GM12878 (cell line): ENCODE measurements around the gene LSAMP. TPM values are rescaled to one million over a fixed set of nuclear protein-coding genes. Genes with fewer than 3 reads are reported as not detected.

Experiments
- ATAC-seq: fragments of 200-7000 bp; cut with Tn5 transposase; 3 replicates; pipeline ENCODE4 v1.9.1; 2020; ENCODE audit warnings: mild to moderate bottlenecking, moderate library complexity
- BruUV-seq: library from RNA; stranded (reverse); fragments of 400-500 nt; replicated peaks from 2 replicates; lab custom pipeline; 2021; lab: Mats Ljungman, UMichigan
- CTCF ChIA-PET: fragments of 300-600 bp; sonication (Branson Sonifier 250); formaldehyde crosslinking; extraction: SDS; loops from one replicate; lab custom pipeline; 2021; ENCODE audit warnings: inconsistent platforms; lab: Yijun Ruan, JAX
- POLR2A ChIA-PET: fragments of 350-600 bp; formaldehyde crosslinking; extraction: SDS; loops from one replicate; lab custom pipeline; 2021; ENCODE audit warnings: inconsistent platforms; lab: Charles Lee
- RAD21 ChIA-PET: fragments of 300-600 bp; sonication (Branson Sonifier 250); formaldehyde crosslinking; loops from one replicate; lab custom pipeline; 2023; ENCODE audit warnings: antibody characterized with exemption; ENCODE audit not compliant: unreplicated experiment; lab: Charles Lee
- SMC1A ChIA-PET: fragments of 300-600 bp; sonication (Branson Sonifier 250); formaldehyde crosslinking; loops from one replicate; lab custom pipeline; 2023; ENCODE audit not compliant: unreplicated experiment, uncharacterized antibody; lab: Charles Lee
- DNase-seq: peaks from one replicate; pipeline ENCODE4 v3.0.0-alpha.2; 2011; ENCODE audit warnings: low read depth, low spot score
- FAIRE-seq: peaks from 3 replicates; lab custom pipeline; 2011; peaks lifted over from hg19 to GRCh38; lab: Jason Lieb, UNC
- H2AFZ ChIP-seq: 2 replicates; pipeline ENCODE4 v1.6.0; 2011; ENCODE audit warnings: low read depth, low read length, control low read depth; ENCODE audit not compliant: control insufficient read depth
- H3K27ac ChIP-seq: 2 replicates; pipeline ENCODE4 v1.5.1; 2011; ENCODE audit warnings: control low read depth; ENCODE audit not compliant: control insufficient read depth, insufficient read depth
- H3K27me3 ChIP-seq, 2 experiments: replicated peaks in 1 of 2; 2 replicates each; pipeline versions ENCODE4 v1.6.0 to v1.6.1; 2011; ENCODE audit warnings: low read length in 1 of 2; ENCODE audit not compliant: control insufficient read depth in 2 of 2, insufficient read depth in 2 of 2
- H3K36me3 ChIP-seq, 2 experiments: 2 replicates each; pipeline ENCODE4 v1.5.1; 2011; ENCODE audit warnings: low read length in 1 of 2; ENCODE audit not compliant: control insufficient read depth in 2 of 2, insufficient read depth in 2 of 2
- H3K4me1 ChIP-seq: 2 replicates; pipeline ENCODE4 v1.6.1; 2011; ENCODE audit warnings: mild to moderate bottlenecking, low read length, moderate library complexity, mixed read lengths; ENCODE audit not compliant: control insufficient read depth, insufficient read depth
- H3K4me2 ChIP-seq: 2 replicates; pipeline ENCODE4 v1.6.0; 2011; ENCODE audit warnings: control low read depth; ENCODE audit not compliant: control insufficient read depth, insufficient read depth
- H3K4me3 ChIP-seq: fragments of 200-600 bp; sonication (generic); 2 replicates; pipeline ENCODE4 v1.5.1; 2016
- H3K79me2 ChIP-seq: 2 replicates; pipeline ENCODE4 v1.6.0; 2011; ENCODE audit warnings: low read length; ENCODE audit not compliant: control insufficient read depth, insufficient read depth
- H3K9ac ChIP-seq: 2 replicates; pipeline ENCODE4 v1.8.0; 2011; ENCODE audit warnings: low read length, control low read depth, mixed read lengths; ENCODE audit not compliant: control insufficient read depth, insufficient read depth
- H3K9me3 ChIP-seq: replicated peaks from 3 replicates; pipeline ENCODE4 v1.5.1; 2011; ENCODE audit warnings: mild to moderate bottlenecking, low read length; ENCODE audit not compliant: control insufficient read depth, insufficient read depth
- H4K20me1 ChIP-seq: 2 replicates; pipeline ENCODE4 v1.6.0; 2011; ENCODE audit not compliant: control insufficient read depth, insufficient read depth
- CBX5 ChIP-seq: sonication (generic); IDR thresholded peaks from 2 replicates; pipeline ENCODE4 v1.6.1; 2016; ENCODE audit warnings: low read depth, moderate library complexity, mild to moderate bottlenecking, inconsistent platforms
- CHD2 ChIP-seq: IDR thresholded peaks from 2 replicates; pipeline ENCODE4 v1.6.1; 2011; ENCODE audit warnings: low read depth, low read length, improper control_type of control experiment, borderline replicate concordance
- HDAC2 ChIP-seq: fragments of 200-600 bp; sonication (generic); IDR thresholded peaks from 2 replicates; pipeline ENCODE4 v1.6.1; 2017
- HDAC6 ChIP-seq: fragments of 200-600 bp; sonication (generic); IDR thresholded peaks from one replicate; pipeline ENCODE4 v1.8.0; 2017; ENCODE audit warnings: antibody characterized with exemption; ENCODE audit not compliant: unreplicated experiment
- MEF2A ChIP-seq: IDR thresholded peaks from 2 replicates; pipeline ENCODE4 v1.6.1; 2011; ENCODE audit warnings: low read depth, mild to moderate bottlenecking, low read length, moderate library complexity; ENCODE audit not compliant: insufficient read depth
- MXI1 ChIP-seq: fragments of 150-350 bp; IDR thresholded peaks from 2 replicates; pipeline ENCODE4 v1.6.1; 2011; ENCODE audit warnings: low read depth, mild to moderate bottlenecking, inconsistent platforms, low read length, improper control_type of control experiment
- MYB ChIP-seq: fragments of 150-350 bp; IDR thresholded peaks from 2 replicates; pipeline ENCODE4 v1.6.1; 2014; ENCODE audit warnings: mild to moderate bottlenecking, low read depth, low read length, borderline replicate concordance
- NR2C1 ChIP-seq: fragments of 450-650 bp; IDR thresholded peaks from 2 replicates; pipeline ENCODE4 v1.6.1; 2017; ENCODE audit warnings: antibody characterized with exemption, mild to moderate bottlenecking, moderate library complexity
- POLR2A ChIP-seq: IDR thresholded peaks from 2 replicates; pipeline ENCODE4 v1.6.1; 2011; ENCODE audit warnings: low read depth, mild to moderate bottlenecking, low read length
- POLR2AphosphoS2 ChIP-seq: IDR thresholded peaks from 2 replicates; pipeline ENCODE4 v1.6.1; 2011; ENCODE audit warnings: low read depth, mild to moderate bottlenecking, low read length, improper control_type of control experiment, moderate library complexity
- POU2F2 ChIP-seq: IDR thresholded peaks from 3 replicates; pipeline ENCODE4 v1.6.1; 2011; ENCODE audit warnings: low read depth, mild to moderate bottlenecking, low read length, borderline replicate concordance
- RCOR1 ChIP-seq: conservative IDR thresholded peaks from 2 replicates; pipeline ENCODE4 v1.6.1; 2012; ENCODE audit warnings: low read depth, low read length, improper control_type of control experiment
- RELA ChIP-seq: fragments of 450-650 bp; IDR thresholded peaks from 2 replicates; pipeline ENCODE4 v1.8.0; 2014; ENCODE audit warnings: borderline replicate concordance; ENCODE audit not compliant: partially characterized antibody
- RFX5 ChIP-seq: IDR thresholded peaks from 2 replicates; pipeline ENCODE4 v1.6.1; 2011; ENCODE audit warnings: low read depth, low read length, improper control_type of control experiment
- SMC3 ChIP-seq: IDR thresholded peaks from 2 replicates; pipeline ENCODE4 v1.6.1; 2011; ENCODE audit warnings: low read length, improper control_type of control experiment, borderline replicate concordance
- SUZ12 ChIP-seq: fragments of 200-600 bp; sonication (generic); IDR thresholded peaks from one replicate; pipeline ENCODE4 v1.6.1; 2018; ENCODE audit warnings: antibody characterized with exemption, mild to moderate bottlenecking; ENCODE audit not compliant: unreplicated experiment
- TAF1 ChIP-seq: IDR thresholded peaks from 2 replicates; pipeline ENCODE4 v1.6.1; 2011; ENCODE audit warnings: mild to moderate bottlenecking, low read depth, low read length, borderline replicate concordance
- ZNF24 ChIP-seq: fragments of 450-650 bp; IDR thresholded peaks from 2 replicates; pipeline ENCODE4 v1.6.1; 2017; ENCODE audit warnings: antibody characterized with exemption, mild to moderate bottlenecking
- WGBS: methylation state at CpG from one replicate; pipeline ENCODE4 v1.1.6; 2016; ENCODE audit warnings: low lambda C conversion rate; ENCODE audit not compliant: insufficient replicate concordance, insufficient coverage; ENCODE audit errors: missing lambda C conversion rate; 5-methylcytosine and 5-hydroxymethylcytosine counted together
- in situ Hi-C: fragments of 300-500 bp; cut with MboI; formaldehyde crosslinking; loops from 9 replicates; pipeline ENCODE4 v1.14.3; 2018; ENCODE audit warnings: mixed read lengths
- intact Hi-C: fragments of 100-400 bp; cut with micrococcal nuclease; formaldehyde crosslinking; loops from one replicate; pipeline ENCODE4 v1.14.2; 2022; ENCODE audit not compliant: unreplicated experiment
- polyA plus RNA-seq, 11 experiments: library from polyadenylated mRNA; depleted of rRNA in 4 of 11; unstranded in 6 of 11; stranded (reverse) in 5 of 11; fragments of >200 nt; fragmentation: Nextera tagmentation in 4 of 11; fragmentation: Illumina TruSeq in 1 of 11; extraction: Ambion mirVana in 4 of 11; extraction: Trizol in 1 of 11; gene quantifications; 1 replicate in 1 of 11; 2 replicates in 10 of 11; pipeline versions ENCODE4 v1.2.1 to v1.2.3, GENCODE V29; 2011 to 2016; ENCODE audit warnings: inconsistent platforms in 2 of 11, missing spikeins in 2 of 11, low read depth in 1 of 11
- total RNA-seq, 4 experiments: library from RNA; depleted of rRNA in 3 of 4; stranded (reverse); fragments of >200 nt in 3 of 4; fragmentation: Illumina TruSeq in 1 of 4; extraction: Trizol in 1 of 4; gene quantifications; 2 replicates each; pipeline versions ENCODE4 v1.2.1 to v1.2.3, GENCODE V29; 2013 to 2021
- TF ChIP-seq, protein P1 (sequence below): fragments of 450-650 bp; IDR thresholded peaks from 2 replicates; pipeline ENCODE4 v1.6.1; 2014; ENCODE audit warnings: mild to moderate bottlenecking

Gene LSAMP
- total and polyA plus RNA-seq, 10 of the 15 experiments (the other 5 are each of a cell fraction or from before 2014, with no cell fraction given), result 2.0 to 12.7 (median 6.5) TPM

DNA sequence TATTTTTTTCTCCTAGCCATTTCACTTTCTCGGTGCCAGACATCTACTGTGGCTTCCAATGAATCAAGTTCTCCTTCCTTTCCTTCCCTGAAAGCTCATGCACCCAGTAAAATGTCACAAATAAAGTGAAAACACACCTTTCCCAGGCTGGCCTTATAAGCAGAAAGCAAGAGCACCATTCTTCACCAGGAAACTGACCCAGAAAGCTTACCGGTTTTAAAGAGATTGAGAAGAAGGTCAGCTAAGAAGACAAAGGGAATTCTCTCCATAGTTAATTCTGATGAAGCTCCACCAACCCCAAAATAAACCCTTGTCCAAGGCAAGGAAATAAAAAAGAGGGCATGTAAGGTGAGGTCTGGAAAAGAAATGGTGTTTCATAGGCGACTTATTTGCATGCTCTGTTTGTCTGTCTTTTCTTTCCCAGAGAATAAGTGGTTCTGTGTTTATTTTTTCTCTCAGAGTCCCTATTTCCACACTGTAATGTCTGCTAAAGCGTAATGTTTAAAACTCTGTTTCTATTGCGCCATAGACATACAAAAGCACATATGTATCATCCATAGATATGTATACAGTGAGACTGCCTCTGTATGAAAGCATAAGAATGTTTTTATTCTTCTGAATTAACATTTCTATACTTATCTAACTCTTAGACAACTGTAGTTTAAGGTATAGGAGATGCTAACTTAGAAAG is 2.8 kb downstream of the LSAMP start (continued):
- TF ChIP-seq TAF1 (no peak), POLR2AphosphoS2 (no peak)

- SMC1A ChIA-PET, result interaction anchor here (0.6 to 2.1 kb wide), 4 partner anchors 19 to 240 kb away, joined by 3 to 10 read pairs (median 4); no protein-coding TSS in a partner anchor
- Histone ChIP-seq H3K4me2 (no peak overlapping the region), H3K9me3 (no peaks in the 10 kb centered on the region), H4K20me1 (no peaks in the 10 kb centered on the region), H3K79me2 (no peaks in the 10 kb centered on the region), H3K4me1 (no peaks in the 10 kb centered on the region), H3K4me3 (no peak overlapping the region), H3K9ac (no peak overlapping the region), H3K27me3 (peaks cover 2 to 6% of the 10 kb centered on the region in 2 experiments; a peak in 2 of 4 replicates), H3K36me3 (no peaks in the 10 kb centered on the region), H2AFZ (no peak overlapping the region), H3K27ac (no peak overlapping the region)
- 62% methylated on average over 4 of the region's 4 CpGs for WGBS
- no peak for TF ChIP-seq NR2C1
- TF ChIP-seq RELA, result no peak
- TF ChIP-seq ZNF24, result no peak
- no peak for TF ChIP-seq MXI1
- TF ChIP-seq HDAC6, result no peak
- no peak for TF ChIP-seq SMC3
- TF ChIP-seq MEF2A, result no peak
- no peak for TF ChIP-seq HDAC2
- TF ChIP-seq, protein P1, sequence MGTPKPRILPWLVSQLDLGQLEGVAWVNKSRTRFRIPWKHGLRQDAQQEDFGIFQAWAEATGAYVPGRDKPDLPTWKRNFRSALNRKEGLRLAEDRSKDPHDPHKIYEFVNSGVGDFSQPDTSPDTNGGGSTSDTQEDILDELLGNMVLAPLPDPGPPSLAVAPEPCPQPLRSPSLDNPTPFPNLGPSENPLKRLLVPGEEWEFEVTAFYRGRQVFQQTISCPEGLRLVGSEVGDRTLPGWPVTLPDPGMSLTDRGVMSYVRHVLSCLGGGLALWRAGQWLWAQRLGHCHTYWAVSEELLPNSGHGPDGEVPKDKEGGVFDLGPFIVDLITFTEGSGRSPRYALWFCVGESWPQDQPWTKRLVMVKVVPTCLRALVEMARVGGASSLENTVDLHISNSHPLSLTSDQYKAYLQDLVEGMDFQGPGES, result no peak
- no peak for TF ChIP-seq POLR2A
- no peak for TF ChIP-seq RFX5
- no peak for TF ChIP-seq RCOR1
- no peak for TF ChIP-seq CHD2
- TF ChIP-seq MYB, result no peak
- no peak for TF ChIP-seq POU2F2
- no peak for TF ChIP-seq CBX5
- no peak for TF ChIP-seq SUZ12
- CTCF ChIA-PET, result interaction anchor here (1.2 kb wide), 1 partner anchor 14 kb away, joined by 3 read pairs; no protein-coding TSS in a partner anchor
- DNase-seq (no peak), FAIRE-seq (no peak), ATAC-seq (no peak)
- no TSS peak for BruUV-seq
- intact Hi-C loops, result no loop called here
- RAD21 ChIA-PET, result interaction anchor here (1.4 kb wide), 1 partner anchor 98 kb away, joined by 3 read pairs; no protein-coding TSS in a partner anchor
- in situ Hi-C loops, result no loop called here
- POLR2A ChIA-PET, result interaction anchor here (1.2 kb wide), 1 partner anchor 99 kb away, joined by 3 read pairs; no protein-coding TSS in a partner anchor
Measured at GRCh38 chr3:116441652-116442051, 3.6 kb downstream of the LSAMP start.
